ENCODE measurements around the gene CPSF2.

DNA sequence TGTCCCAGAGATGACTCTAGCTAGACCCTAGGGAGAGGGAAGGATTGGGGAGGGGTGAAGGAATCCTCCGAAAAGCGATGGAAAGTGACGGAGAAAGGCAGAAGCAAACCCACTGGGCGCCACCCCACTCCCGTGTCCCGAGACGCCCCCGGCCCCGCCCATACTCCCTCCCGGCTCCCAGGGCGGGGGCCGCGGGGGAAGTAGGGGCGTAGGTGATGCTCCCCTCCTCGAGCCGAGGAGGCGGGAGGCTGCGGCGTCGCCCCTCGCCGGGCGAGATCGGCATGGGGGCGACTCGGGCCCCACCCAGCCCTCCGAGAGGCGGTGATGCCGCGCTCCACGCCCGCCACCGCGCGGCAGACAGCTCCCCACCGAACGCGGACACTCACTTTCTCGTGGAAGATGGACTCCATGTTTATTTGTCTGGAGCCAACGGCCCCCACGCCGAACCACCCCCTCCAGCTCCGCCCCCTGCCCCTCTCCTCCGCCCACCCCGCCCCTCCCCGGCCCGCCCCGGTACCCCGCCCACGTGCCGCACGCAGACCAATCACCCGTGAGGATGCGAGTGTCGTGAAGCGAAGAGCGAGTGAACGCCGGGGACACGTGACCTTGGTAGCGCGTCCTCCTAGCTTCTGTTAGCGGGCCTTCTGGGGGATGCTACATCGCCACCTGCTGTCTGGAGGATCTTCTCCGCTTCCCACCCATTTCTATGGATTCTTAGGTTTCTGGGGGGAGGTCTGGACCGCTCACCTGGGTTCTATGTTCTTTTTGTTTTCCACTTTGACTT lies 15.4 kb upstream of the CPSF2 start, which contains the start of gene ATXN3:
- TF ChIP-seq CTCF (IDR thresholded peaks at IDR 0.05) (peak; percentile 91), ZFX (IDR thresholded peaks at IDR 0.05; ENCODE audit: borderline replicate concordance) (no peak)

Data from 22Rv1 (cell line).